ENCODE results near the gene CCDC149. TPM values are rescaled to one million over a fixed set of nuclear protein-coding genes. Genes with fewer than 3 reads are reported as not detected.
A peak's percentile ranks its signal among the peaks of the same experiment; 100 is the strongest.

Gene CCDC149
- total and polyA plus RNA-seq, 2 of the 8 experiments (the other 6 are each of a cell fraction or from before 2014, with no cell fraction given): 2.2 to 5.6 TPM

GRCh38 chr4:24924309-24924781 is 11.5 kb upstream of the CCDC149 start:
- Histone ChIP-seq H3K4me1 (replicated peaks in 1 of 4; ENCODE audit: control insufficient read depth in 3 of 4, insufficient read depth in 4 of 4, low read length in 3 of 4) (peaks cover 0 to 5% (median 0%) of the 10 kb centered on the region in 4 experiments; a peak in 2 of 7 replicates), H3K9me3 (ENCODE audit: insufficient read depth in 2 of 2, low read depth in 1 of 2, low read length in 1 of 2) (peaks cover 0 to 6% of the 10 kb centered on the region in 2 experiments; a peak in 2 of 4 replicates), H4K20me1 (replicated peaks in 1 of 2; ENCODE audit: control insufficient read depth in 1 of 2, insufficient read depth in 2 of 2, low read length in 2 of 2) (no peaks in the 10 kb centered on the region), H3K23ac (ENCODE audit: insufficient read length) (no peak overlapping the region), H3K4ac (replicated peaks; ENCODE audit: insufficient read length, low read depth, low read length) (no peak overlapping the region), H3K79me1 (ENCODE audit: low read depth, low read length) (no peaks in the 10 kb centered on the region), H2BK120ac (replicated peaks; ENCODE audit: low read depth, low read length) (no peak overlapping the region), H3K9ac (replicated peaks in 1 of 4; ENCODE audit: extremely low read depth in 1 of 4, low read depth in 3 of 4, low read length in 3 of 4) (no peak overlapping the region), H3K23me2 (ENCODE audit: low read depth, low read length) (no peaks in the 10 kb centered on the region), H2AFZ (ENCODE audit: low read length) (no peak overlapping the region), H2BK15ac (ENCODE audit: low read length) (peak overlapping the region; percentile 46; the same call in 1 of the 2 replicates), H4K91ac (replicated peaks; ENCODE audit: insufficient read length, low read length) (no peak overlapping the region), H3K79me2 (ENCODE audit: control insufficient read depth in 1 of 2, insufficient read depth in 2 of 2, low read length in 2 of 2) (no peaks in the 10 kb centered on the region), H3K27ac (ENCODE audit: low read depth, low read length) (no peak overlapping the region), H2BK20ac (ENCODE audit: low read length) (0 out of 2 replicates have a peak overlapping the region, but pooled peaks have one; percentile 50), H4K8ac (ENCODE audit: extremely low read depth, insufficient read depth, low read length) (no peak overlapping the region), H3K36me3 (ENCODE audit: control insufficient read depth in 2 of 4, insufficient read depth in 4 of 4, low read length in 3 of 4) (peaks cover 0 to 2% (median 0%) of the 10 kb centered on the region in 4 experiments; a peak in 1 of 8 replicates), H3K56ac (replicated peaks; ENCODE audit: insufficient read length, low read depth, low read length) (no peak overlapping the region), H3K4me2 (ENCODE audit: insufficient read depth in 1 of 2, low read depth in 2 of 2, low read length in 2 of 2) (0 out of 4 replicates have a peak overlapping the region, but pooled peaks of 1 of the 2 experiments have one; percentile 37), H2BK12ac (ENCODE audit: low read depth, low read length) (no peak overlapping the region), H3K4me3 (ENCODE audit: extremely low read depth in 1 of 4, insufficient read depth in 2 of 4, low read depth in 3 of 4, low read length in 4 of 4) (no peak overlapping the region), H2BK5ac (ENCODE audit: low read depth, low read length) (no peak overlapping the region), H3K18ac (ENCODE audit: extremely low read depth, low read length) (peak overlapping the region; percentile 17; the same call in 1 of the 2 replicates), H3K14ac (ENCODE audit: insufficient read length) (no peak overlapping the region), H3K27me3 (replicated peaks in 1 of 4; ENCODE audit: control insufficient read depth in 3 of 4, extremely low read depth in 1 of 4, insufficient read depth in 3 of 4, low read length in 3 of 4) (no peaks in the 10 kb centered on the region), H4K5ac (ENCODE audit: insufficient read length, low read depth, low read length) (no peak overlapping the region), H2AK5ac (ENCODE audit: low read depth, low read length) (no peak overlapping the region)
- ChIA-PET CTCF (ENCODE audit: partially characterized antibody) (interaction anchor here (1.4 to 2.0 kb wide), 2 partner anchors 9 to 40 kb away, joined by 3 to 8 read pairs; no protein-coding TSS in a partner anchor), POLR2A (ENCODE audit: partially characterized antibody) (no interaction called here)
- DNase-seq (ENCODE audit: low read depth in 1 of 2, low spot score in 2 of 2) (no peak), FAIRE-seq (no peak)
- TF ChIP-seq POU5F1 (IDR thresholded peaks at IDR 0.05; ENCODE audit: low read depth, low read length): no peak
- no peak for TF ChIP-seq JUND (IDR thresholded peaks at IDR 0.05; ENCODE audit: low read length)
- TF ChIP-seq YY1 (IDR thresholded peaks at IDR 0.05; ENCODE audit: low read depth, low read length): no peak
- TF ChIP-seq HDAC6 (IDR thresholded peaks at IDR 0.05; ENCODE audit: low read depth, low read length): no peak
- TF ChIP-seq SIN3A (conservative IDR thresholded peaks at IDR 0.05 in 1 of 2, IDR thresholded peaks at IDR 0.05 in 1 of 2; ENCODE audit: low read depth in 1 of 2, low read length in 2 of 2): no peak
- TF ChIP-seq EGR1 (IDR thresholded peaks at IDR 0.05; ENCODE audit: borderline replicate concordance, low read depth, low read length): no peak
- WGBS, 2 experiments (ENCODE audit: extremely low coverage in 1 of 2, insufficient coverage in 1 of 2, insufficient read length in 1 of 2, insufficient replicate concordance in 2 of 2, low coverage in 1 of 2, low lambda C conversion rate in 2 of 2, missing lambda C conversion rate in 1 of 2): 93% methylated on average over 3 of the region's 3 CpGs; no CpG with 5 or more reads in 1 of the 2 experiments
